ENCODE measurements around the gene TCTN3. TPM values are rescaled to one million over a fixed set of nuclear protein-coding genes. Genes with fewer than 3 reads are reported as not detected.

Gene TCTN3
- total and polyA plus RNA-seq, 10 of the 15 experiments (the other 5 are each of a cell fraction or from before 2014, with no cell fraction given), result 20.0 to 48.7 (median 29.1) TPM

- TF ChIP-seq, protein P1, sequence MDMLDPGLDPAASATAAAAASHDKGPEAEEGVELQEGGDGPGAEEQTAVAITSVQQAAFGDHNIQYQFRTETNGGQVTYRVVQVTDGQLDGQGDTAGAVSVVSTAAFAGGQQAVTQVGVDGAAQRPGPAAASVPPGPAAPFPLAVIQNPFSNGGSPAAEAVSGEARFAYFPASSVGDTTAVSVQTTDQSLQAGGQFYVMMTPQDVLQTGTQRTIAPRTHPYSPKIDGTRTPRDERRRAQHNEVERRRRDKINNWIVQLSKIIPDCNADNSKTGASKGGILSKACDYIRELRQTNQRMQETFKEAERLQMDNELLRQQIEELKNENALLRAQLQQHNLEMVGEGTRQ (IDR thresholded peaks at IDR 0.05; ENCODE audit: borderline replicate concordance, low read depth, low read length), result no peak
- TF ChIP-seq SIX5 (IDR thresholded peaks at IDR 0.05; ENCODE audit: low read depth, low read length, severe bottlenecking) (no peak), MAX (IDR thresholded peaks at IDR 0.05; ENCODE audit: low read depth, low read length) (no peak), HCFC1 (IDR thresholded peaks at IDR 0.05; ENCODE audit: low read length) (no peak)
Measured at GRCh38 chr10:95648138-95648537, 45.6 kb downstream of the TCTN3 start (continued).

DNA sequence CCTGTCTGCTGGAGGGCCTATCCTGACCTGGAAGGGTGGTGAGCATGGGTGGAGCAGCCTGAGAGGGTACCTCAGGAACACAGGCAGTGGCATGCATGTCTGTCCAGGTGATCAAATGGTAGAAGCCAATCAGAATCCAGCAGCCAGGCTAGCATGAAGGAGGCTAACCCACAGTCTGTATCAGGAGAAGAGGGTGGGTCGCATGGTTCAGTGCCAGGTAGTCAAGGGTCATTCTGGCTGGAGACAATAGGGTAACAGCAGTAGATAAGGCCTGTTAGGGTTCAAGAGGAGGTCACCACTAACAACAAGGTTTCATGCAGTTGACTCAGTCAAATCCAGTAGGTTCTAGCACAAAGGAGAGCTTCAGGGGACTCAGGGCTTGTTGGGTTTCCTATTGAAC is 47.6 kb downstream of the TCTN3 start:
- no peak for ATAC-seq
- H3K79me2 ChIP-seq (ENCODE audit: control insufficient read depth, insufficient read depth, low read length), result no peaks in the 10 kb centered on the region; the same call in none of the 2 replicates
- intact Hi-C loops (cut with micrococcal nuclease; ENCODE audit: unreplicated experiment), result no loop called here
- ChIA-PET POLR2A (no interaction called here), CTCF (interaction anchor here (0.6 kb wide), 1 partner anchor 44 kb away, joined by 3 read pairs; no protein-coding TSS in a partner anchor), RAD21 (ENCODE audit: unreplicated experiment) (interaction anchor here (0.5 kb wide), 1 partner anchor 242 kb away, joined by 3 read pairs; no protein-coding TSS in a partner anchor), SMC1A (ENCODE audit: uncharacterized antibody, unreplicated experiment) (interaction anchor here (0.5 kb wide), 1 partner anchor 20 kb away, joined by 3 read pairs; no protein-coding TSS in a partner anchor)
- no peaks in the 10 kb centered on the region; the same call in 1 of the 2 replicates for H4K20me1 ChIP-seq (ENCODE audit: control insufficient read depth, insufficient read depth)
- in situ Hi-C loops (cut with MboI), result no loop called here
- H3K27ac ChIP-seq (ENCODE audit: control insufficient read depth, insufficient read depth), result no peak overlapping the region
- TF ChIP-seq YBX1 (IDR thresholded peaks at IDR 0.05) (no peak), RUNX3 (IDR thresholded peaks at IDR 0.05; ENCODE audit: low read length) (no peak), ZBTB11 (CRISPR knock-in tag; IDR thresholded peaks at IDR 0.05) (no peak), SMARCA5 (IDR thresholded peaks at IDR 0.05) (no peak), SPI1 (IDR thresholded peaks at IDR 0.05; ENCODE audit: borderline replicate concordance, insufficient read depth, low read depth, low read length) (no peak), EP300 (IDR thresholded peaks at IDR 0.05; ENCODE audit: borderline replicate concordance in 1 of 2, control insufficient read depth in 1 of 2, low read depth in 2 of 2, low read length in 2 of 2) (no peak), IRF3 (IDR thresholded peaks at IDR 0.05) (no peak), ZNF217 (IDR thresholded peaks at IDR 0.05) (no peak)
- H3K27me3 ChIP-seq (replicated peaks in 1 of 2; ENCODE audit: control insufficient read depth in 2 of 2, insufficient read depth in 2 of 2, low read length in 1 of 2), result no peaks in the 10 kb centered on the region
- no TSS peak for BruUV-seq (replicated peaks)
- DNase-seq (ENCODE audit: low read depth, low spot score), result no peak
- no peak for FAIRE-seq
- H3K9me3 ChIP-seq (replicated peaks; ENCODE audit: control insufficient read depth, insufficient read depth, low read length), result peaks cover 2% of the 10 kb centered on the region; the same call in 2 of the 3 replicates
- 100% methylated on average over 1 of the region's 1 CpG for WGBS (ENCODE audit: insufficient coverage, insufficient replicate concordance, low lambda C conversion rate, missing lambda C conversion rate)
- H3K4me2 ChIP-seq (ENCODE audit: control insufficient read depth, insufficient read depth), result no peak overlapping the region
- peaks cover 14 to 35% of the 10 kb centered on the region in 2 experiments for H3K36me3 ChIP-seq (ENCODE audit: control insufficient read depth in 2 of 2, insufficient read depth in 2 of 2, low read length in 1 of 2)
- H3K9ac ChIP-seq (ENCODE audit: control insufficient read depth, insufficient read depth, low read length), result no peak overlapping the region
- no peak overlapping the region for H3K4me3 ChIP-seq
- H3K4me1 ChIP-seq (ENCODE audit: control insufficient read depth, insufficient read depth, low read length), result no peaks in the 10 kb centered on the region; the same call in 1 of the 2 replicates
- no peak overlapping the region for H2AFZ ChIP-seq (ENCODE audit: control insufficient read depth, low read depth, low read length)

All from GM12878 (cell line).